ENCODE results near the gene NUDT19.
"Not testable (repeated sequence)": the region's sequence is repeated elsewhere in the genome, so short reads cannot be mapped to it uniquely, and the experiment has no call there.

Gene NUDT19

GRCh38 chr19:32652894-32653598, 38.6 kb upstream of the NUDT19 start:
- DNase-seq (ENCODE audit: low read depth) = peak; percentile 40
- no peak for TF ChIP-seq CTCF (conservative IDR thresholded peaks at IDR 0.05; ENCODE audit: low read length)
- no peak overlapping the region for H3K4me3 ChIP-seq (ENCODE audit: low read length)

GRCh38 chr19:32653599-32653915, 38.1 kb upstream of the NUDT19 start:
- no peak for TF ChIP-seq CTCF (conservative IDR thresholded peaks at IDR 0.05; ENCODE audit: low read length)
- DNase-seq (ENCODE audit: low read depth) = no peak
- H3K4me3 ChIP-seq (ENCODE audit: low read length) = no peak overlapping the region

GRCh38 chr19:32656379-32656778, 35.2 kb upstream of the NUDT19 start:
- H3K4me3 ChIP-seq (ENCODE audit: low read length); DNase-seq (ENCODE audit: low read depth): not testable (repeated sequence)

GRCh38 chr19:32658075-32658474, 33.5 kb upstream of the NUDT19 start:
- DNase-seq (ENCODE audit: low read depth) = no peak
- no peak overlapping the region for H3K4me3 ChIP-seq (ENCODE audit: low read length)
- TF ChIP-seq CTCF (conservative IDR thresholded peaks at IDR 0.05; ENCODE audit: low read length) = no peak

GRCh38 chr19:32658527-32658926, 33.1 kb upstream of the NUDT19 start:
- no peak for DNase-seq (ENCODE audit: low read depth)
- H3K4me3 ChIP-seq (ENCODE audit: low read length) = no peak overlapping the region
- TF ChIP-seq CTCF (conservative IDR thresholded peaks at IDR 0.05; ENCODE audit: low read length) = no peak

- H3K4me3 ChIP-seq (ENCODE audit: low read length) = no peak overlapping the region
- DNase-seq (ENCODE audit: low read depth) = no peak
- no peak for TF ChIP-seq CTCF (conservative IDR thresholded peaks at IDR 0.05; ENCODE audit: low read length)
Observed at GRCh38 chr19:32661318-32661717, 30.3 kb upstream of the NUDT19 start.

GRCh38 chr19:32662186-32662585, 29.4 kb upstream of the NUDT19 start:
- DNase-seq (ENCODE audit: low read depth) = peak; percentile 40
- H3K4me3 ChIP-seq (ENCODE audit: low read length) = no peak overlapping the region
- TF ChIP-seq CTCF (conservative IDR thresholded peaks at IDR 0.05; ENCODE audit: low read length) = no peak

- DNase-seq (ENCODE audit: low read depth) = no peak
- no peak overlapping the region for H3K4me3 ChIP-seq (ENCODE audit: low read length)
- TF ChIP-seq CTCF (conservative IDR thresholded peaks at IDR 0.05; ENCODE audit: low read length) = no peak
Observed at GRCh38 chr19:32666084-32666483, 25.5 kb upstream of the NUDT19 start.
